ENCODE results near the gene MON1B. TPM values are rescaled to one million over a fixed set of nuclear protein-coding genes. Genes with fewer than 3 reads are reported as not detected.

The MON1B gene
- polyA plus RNA-seq, 1 donor from 2014 or later = 11.6 TPM

Other genes starting within 250 kb of the MON1B start
- gene SYCE1L, start 8.2 kb downstream of the MON1B start, polyA plus RNA-seq = 1.7 and 3.4 TPM in 2 replicates
- gene ADAMTS18, start 243.8 kb downstream of the MON1B start, polyA plus RNA-seq = 0.68 and 1.3 TPM in 2 replicates

All from neural cell (in vitro differentiated cells).